HG03521 (cell line): ENCODE data around the gene ACAD9.

Source experiments
- ATAC-seq: cut with Tn5 transposase; IDR thresholded peaks from one replicate; pipeline ENCODE4 v1.9.1; 2021; ENCODE audit warnings: mild to moderate bottlenecking, moderate library complexity; ENCODE audit not compliant: unreplicated experiment

ACAD9 gene

GRCh38 chr3:128932516-128933212 is 53.2 kb downstream of the ACAD9 start:
- no peak for ATAC-seq

DNA sequence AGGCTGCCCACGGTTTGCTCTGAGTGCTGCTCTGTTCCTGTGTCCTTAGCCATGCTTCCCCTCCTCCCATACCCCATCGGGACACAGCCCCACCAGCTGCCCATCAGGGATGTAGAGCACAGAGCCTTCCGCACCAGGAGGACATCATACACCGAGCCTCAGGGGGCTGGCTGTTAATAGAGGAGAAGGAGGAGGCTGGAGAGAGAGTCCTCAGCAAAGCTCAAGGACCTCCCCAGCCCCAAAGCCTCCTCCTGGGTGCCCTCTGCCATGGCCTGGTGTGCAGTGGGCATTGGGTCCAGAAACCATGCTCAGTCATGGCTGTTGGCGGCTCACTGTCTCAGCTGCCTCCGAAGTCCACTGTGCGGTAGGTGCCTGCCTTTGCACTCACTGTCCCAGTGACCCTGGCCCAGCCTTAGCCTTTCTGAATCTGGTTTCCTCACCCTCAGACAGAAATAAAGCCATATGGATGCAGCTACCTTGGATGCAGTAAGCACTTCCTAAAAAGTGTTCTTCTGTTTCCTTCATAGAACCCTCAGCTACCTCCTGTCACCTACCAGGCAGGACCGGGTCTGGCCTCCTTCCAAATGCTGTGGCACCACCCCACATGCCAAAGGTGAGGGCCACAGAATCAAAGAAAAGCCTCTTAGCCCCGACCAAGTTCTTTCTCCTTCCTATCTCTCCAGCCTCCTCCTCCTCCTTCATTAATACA is 53.9 kb downstream of the ACAD9 start:
- ATAC-seq = no peak

GRCh38 chr3:128933922-128934253 is 54.5 kb downstream of the ACAD9 start:
- ATAC-seq = no peak

- no peak for ATAC-seq
Observed at GRCh38 chr3:128935922-128936321, 56.5 kb downstream of the ACAD9 start.

GRCh38 chr3:128936341-128936740 is 56.9 kb downstream of the ACAD9 start:
- no peak for ATAC-seq

DNA sequence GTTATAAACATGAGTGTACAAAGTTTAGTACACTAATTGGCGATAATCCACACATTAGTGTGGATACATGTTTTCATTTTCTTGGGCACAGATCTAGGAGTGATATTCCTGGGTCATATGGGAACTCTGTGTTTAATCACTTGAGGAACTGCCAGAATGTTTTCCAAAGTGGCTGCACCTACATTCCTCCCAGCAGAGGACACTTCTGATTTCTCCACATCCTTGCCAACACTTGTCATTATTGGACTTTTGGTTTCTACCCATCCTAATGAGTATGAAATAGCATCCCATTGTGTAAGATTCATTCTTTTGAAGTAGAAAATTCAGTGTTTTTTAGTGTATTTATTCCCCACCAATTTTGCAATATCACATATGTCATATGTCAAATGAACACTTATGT is 60.8 kb downstream of the ACAD9 start:
- ATAC-seq = no peak

DNA sequence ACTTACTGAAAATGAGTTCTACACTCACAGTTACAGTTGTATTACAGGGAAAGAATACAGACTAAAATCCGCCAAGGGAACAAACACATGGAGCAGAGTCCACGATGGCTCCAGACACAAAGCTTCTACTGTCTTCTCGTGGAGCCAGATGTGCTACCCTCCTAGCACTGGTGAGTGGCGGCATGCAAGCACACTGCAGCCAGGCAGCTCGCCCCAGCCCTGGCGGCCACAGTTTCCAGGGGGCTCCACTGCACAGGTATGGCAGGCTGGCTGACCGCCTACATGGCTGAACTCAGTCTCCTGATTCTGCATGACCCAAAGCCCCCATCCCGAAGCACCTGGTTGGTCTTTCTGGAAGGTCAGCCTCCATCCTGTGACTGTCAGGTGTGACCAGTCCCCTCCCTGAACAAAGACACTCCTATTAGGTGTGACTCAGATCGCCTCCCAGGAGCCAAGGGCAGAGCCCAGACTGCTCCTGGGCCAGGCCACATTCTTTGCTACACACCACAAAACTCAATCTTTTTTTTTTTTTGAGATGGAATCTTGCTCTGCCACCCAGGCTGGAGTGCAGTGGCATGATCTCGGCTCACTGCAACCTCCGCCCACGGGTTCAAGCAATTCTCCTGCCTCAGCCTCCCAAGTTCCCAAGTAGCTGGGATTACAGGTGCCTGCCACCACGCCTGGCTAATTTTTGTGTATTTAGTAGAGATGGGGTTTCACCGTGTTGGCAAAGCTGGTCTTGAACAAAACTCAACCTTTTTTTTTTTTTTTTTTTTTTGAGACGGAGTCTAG is 62.9 kb downstream of the ACAD9 start:
- ATAC-seq = no peak

DNA sequence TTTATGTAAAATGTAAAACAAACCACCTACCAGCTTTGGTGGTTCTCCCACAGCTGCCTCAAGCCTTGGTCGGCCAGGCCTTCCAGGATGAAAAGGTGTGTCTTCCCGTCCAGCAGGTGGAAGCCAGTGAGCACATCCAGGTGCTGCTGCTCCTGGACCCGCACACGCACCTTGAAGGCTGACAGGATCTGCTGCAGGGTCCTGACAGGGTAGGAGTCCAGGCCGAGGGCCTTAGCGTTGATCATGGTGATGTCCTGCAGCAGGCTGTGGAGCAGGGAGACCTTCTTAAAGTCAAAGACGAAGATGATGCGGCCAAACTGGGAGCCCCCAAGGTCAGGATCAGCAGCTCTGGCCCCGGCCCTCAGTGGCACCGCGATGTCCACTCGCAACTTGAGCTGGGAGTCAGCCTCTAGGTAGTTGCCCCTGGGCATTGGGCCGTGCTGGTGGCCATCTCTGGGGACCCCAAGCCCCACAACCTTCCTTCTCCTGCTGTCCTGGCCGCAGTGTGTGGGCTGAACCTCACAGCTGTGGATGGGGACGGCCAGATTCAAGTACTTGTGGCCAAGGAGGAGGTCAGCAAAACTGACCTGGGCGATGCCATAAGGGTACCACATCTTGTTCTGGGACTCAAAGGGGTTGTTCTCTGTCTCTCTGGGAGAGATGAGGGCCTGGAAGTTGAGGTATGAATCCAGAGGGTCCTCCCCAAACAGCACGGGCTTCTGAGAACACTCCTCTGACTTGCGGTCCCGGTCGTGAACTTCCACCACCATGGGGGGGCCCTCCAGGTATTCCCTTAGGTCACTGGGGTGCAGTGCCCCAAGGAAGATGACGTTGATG is 65.8 kb downstream of the ACAD9 start:
- no peak for ATAC-seq

- ATAC-seq = no peak
Observed at GRCh38 chr3:128945878-128946175, 66.4 kb downstream of the ACAD9 start.

- ATAC-seq = no peak
Observed at GRCh38 chr3:128946411-128946810, 67.0 kb downstream of the ACAD9 start.

DNA sequence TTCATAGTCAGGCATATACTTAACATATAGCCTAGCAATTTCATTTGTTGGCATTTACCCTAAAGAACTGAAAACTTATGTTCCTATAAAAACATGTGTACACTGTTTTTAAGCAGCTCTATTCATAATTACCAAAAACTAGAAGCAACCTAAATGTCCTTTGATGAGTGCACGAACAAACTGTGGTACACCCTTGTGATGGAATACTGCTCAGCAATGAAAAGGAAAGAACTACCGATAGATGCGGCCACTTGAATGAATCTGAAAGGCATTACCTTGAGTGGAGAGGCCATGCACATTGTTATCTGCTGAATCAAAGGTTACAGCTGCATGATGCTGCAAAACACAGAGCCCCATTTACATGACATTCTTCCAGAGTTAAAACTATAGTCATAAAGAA is 69.7 kb downstream of the ACAD9 start:
- no peak for ATAC-seq

- ATAC-seq = no peak
Observed at GRCh38 chr3:128950223-128950938, 71.0 kb downstream of the ACAD9 start.

- ATAC-seq = no peak
Observed at GRCh38 chr3:128956440-128956839, 77.0 kb downstream of the ACAD9 start.
